Stimulated activated CD4-positive, alpha-beta T cell treated with anti-CD3 and anti-CD28 coated beads, Interleukin-2, amount 100 ng/mL, for 4 hours (primary cell): ENCODE results near the gene PLIN3.
"Not testable (repeated sequence)": the region's sequence is repeated elsewhere in the genome, so short reads cannot be mapped to it uniquely, and the experiment has no call there.

ENCODE experiments used
- DNase-seq: peaks from one replicate; pipeline ENCODE4 v3.0.0-alpha.2; 2020; ENCODE audit warnings: low read depth

Gene PLIN3

DNA sequence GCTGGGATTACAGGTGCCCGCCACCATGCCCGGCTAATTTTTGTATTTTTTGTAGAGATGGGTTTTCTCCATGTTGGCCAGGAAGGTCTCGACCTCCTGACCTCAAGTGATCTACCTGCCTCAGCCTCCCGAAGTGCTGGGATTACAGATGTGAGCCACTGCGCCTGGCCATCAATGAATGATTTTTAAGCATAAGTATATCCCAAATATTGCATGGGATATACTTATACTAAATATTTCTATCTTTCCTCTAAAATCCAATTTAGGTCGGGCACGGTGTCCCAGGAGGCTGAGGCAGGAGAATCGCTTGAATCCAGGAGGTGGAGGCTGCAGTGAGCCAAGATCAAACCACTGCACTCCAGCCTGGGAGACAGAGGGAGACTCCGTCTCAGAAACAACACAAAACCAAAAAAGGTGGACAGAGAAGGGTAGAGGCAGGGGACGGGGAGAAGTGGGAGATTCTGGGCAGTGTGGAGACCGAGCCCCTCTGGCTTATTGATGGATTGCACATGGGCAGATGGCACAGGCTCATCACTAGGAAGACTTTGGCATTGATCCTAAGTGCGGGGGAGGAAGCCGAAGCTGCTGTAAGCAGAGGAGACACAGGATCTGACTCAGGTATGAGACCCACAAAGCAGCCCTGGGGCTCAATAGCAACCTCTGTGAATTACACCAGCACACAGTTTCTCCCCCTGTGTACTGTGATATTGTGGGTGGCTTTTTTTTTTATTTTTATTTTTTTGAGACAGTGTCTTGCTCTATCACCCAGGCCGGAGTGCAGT, 21.8 kb upstream of the PLIN3 start:
- DNase-seq: no peak

DNA sequence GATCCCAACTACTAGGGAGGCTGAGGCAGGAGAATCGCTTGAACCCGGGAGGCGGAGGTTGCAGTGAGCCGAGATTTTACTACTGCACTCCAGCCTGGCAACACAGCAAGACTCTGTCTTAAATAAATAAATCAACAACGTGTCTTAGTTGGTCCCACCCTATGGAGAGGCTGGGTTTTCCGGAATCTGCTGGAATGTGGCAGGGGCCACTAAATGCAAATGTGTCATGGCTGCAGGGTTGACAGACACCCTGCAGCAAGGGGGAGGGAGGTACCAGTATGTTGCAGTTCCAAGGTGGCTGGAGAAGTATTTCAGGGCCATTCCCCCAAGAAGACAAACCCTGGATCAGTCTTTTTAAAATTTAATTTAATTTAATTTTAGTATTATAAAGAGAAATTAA, 20.3 kb upstream of the PLIN3 start:
- not testable (repeated sequence) for DNase-seq

DNA sequence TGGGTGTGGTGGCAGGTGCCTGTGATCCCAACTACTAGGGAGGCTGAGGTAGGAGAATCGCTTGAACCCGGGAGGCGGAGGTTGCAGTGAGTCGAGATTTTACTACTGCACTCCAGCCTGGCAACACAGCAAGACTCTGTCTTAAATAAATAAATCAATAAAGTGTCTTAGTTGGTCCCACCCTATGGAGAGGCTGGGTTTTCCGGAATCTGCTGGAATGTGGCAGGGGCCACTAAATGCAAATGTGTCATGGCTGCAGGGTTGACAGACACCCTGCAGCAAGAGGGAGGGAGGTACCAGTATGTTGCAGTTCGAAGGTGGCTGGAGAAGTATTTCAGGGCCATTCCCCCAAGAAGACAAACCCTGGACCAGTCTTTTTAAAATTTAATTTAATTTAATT, 17.5 kb upstream of the PLIN3 start:
- DNase-seq: not testable (repeated sequence)

DNA sequence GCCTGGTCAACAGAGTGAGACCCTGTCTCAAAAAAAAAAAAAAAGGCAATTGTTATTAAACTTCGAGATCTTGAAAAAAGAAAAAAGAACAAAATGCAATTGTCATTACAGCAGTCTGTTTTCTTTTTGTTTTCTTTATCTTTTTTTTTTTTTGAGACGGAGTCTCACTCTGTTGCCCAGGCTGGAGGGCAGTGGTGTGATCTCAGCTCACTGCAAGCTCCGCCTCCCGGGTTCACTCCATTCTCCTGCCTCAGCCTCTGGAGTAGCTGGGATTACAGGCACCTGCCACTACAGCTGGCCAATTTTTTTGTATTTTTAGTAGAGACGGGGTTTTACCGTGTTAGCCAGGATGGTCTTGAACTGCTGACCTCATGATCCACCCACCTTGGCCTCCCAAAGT, 15.4 kb upstream of the PLIN3 start:
- not testable (repeated sequence) for DNase-seq

DNA sequence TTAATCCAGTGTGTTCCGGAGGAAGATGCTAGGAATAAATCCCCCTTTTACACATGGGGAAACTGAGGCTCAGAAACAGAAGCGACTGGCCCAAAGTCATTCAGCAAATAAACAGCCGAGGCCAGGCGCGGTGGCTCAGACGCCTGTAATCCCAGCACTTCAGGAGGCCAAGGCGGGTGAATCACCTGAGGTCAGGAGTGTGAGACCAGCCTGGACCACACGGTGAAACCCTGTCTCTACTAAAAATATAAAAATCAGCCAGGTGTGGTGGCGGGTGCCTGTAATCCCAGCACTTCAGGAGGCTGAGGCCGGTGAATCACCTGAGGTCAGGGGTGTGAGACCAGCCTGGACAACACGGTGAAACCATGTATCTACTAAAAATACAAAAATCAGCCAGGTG, 11.6 kb upstream of the PLIN3 start:
- no peak for DNase-seq

DNA sequence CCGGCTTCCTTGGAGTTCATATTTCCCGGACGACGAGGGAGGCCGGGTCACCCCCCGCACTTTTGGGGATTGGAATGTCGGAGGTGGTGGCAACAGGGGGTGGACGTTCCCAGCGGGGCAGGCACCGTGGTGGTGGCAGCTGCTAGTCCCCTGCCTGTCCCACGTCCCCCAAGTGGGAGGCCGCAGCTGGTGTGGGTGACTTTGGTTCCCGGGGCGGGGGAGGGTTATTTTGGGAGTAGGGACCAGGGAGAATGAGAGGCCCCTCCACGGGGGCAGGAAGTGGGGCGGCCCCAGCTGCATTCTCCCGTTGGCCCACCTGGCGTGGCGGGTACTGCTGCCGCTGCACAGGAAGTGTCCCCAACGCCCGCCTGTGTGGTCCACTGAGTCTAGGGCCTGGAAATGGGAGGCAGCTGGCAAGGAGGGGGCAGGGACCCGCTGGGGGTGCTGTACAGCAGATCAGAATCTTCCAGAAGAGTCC, 11.1 kb upstream of the PLIN3 start:
- no peak for DNase-seq

DNA sequence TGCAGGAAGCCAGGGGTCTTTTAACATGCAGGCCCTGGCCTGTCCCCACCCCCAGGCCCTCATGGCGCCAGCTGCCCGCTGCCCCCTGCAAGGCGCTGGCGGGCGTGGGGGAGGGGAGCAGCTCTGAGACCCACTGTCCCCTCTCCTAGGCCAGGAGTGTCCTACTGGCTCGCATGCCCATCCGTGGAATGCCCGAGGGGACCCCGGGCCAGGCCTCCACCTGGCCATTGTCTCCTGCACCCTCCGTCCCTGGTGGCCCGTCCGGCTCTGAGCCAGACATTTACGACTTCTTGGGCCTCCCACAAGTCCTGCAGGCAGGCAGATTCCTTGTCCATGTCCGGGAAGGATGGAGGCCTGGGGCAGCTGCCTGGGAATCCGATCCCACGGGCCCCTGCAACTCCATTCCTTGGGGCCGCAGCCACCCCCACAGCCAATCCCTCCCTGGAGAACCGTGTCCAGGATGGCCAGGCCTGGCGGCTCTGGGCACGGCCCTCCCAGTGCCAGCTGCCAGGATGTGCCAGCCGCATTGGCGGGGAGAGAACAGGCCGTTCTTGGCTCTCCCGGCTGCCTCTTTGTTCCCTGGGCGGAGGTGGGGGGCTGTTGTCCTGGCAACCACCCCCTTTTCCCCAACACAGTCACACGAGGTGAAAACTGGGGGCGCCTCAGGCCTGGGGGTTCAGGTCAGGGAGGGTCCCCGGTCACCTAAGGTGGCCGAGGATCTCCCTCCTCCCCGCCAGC, 10.5 kb upstream of the PLIN3 start:
- DNase-seq: no peak

DNA sequence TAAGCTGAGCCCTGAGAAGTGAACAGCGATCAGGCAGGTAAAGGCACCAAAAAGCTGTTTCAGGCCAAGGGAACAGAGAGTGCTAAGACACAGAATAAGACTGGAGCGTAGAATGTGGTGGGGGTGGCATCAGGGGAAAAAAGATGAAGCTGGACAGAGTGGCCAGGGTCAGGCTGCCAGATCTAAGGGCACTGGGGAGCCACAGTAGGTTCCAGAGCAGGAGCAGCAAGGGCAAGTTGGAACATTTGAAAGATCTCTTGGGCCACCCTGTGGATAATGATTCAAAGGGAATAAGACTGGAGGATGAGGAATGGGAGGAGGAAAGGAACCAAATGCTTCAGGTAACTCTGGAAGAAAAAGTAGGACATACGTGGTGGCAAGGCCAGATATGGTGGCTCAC, 6.5 kb upstream of the PLIN3 start:
- DNase-seq: no peak

DNA sequence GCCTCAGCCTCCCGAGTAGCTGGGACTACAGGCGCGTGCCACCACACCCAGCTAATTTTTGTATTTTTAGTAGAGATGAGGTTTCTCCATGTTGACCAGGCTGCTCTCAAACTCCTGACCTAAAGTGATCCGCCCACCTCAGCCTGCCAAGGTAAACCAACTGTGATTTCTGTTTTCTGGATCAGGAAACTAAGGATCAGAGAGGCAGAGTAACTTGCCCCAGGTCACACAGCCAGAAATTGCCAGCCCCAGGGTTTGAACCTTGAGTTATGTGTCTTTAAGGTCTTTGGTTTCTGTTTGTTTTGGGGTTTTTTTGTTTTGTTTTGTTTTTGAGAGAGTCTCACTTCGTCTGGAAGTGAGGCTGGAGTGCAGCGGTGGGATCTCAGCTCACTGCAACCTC, 4.2 kb upstream of the PLIN3 start:
- DNase-seq: no peak

DNA sequence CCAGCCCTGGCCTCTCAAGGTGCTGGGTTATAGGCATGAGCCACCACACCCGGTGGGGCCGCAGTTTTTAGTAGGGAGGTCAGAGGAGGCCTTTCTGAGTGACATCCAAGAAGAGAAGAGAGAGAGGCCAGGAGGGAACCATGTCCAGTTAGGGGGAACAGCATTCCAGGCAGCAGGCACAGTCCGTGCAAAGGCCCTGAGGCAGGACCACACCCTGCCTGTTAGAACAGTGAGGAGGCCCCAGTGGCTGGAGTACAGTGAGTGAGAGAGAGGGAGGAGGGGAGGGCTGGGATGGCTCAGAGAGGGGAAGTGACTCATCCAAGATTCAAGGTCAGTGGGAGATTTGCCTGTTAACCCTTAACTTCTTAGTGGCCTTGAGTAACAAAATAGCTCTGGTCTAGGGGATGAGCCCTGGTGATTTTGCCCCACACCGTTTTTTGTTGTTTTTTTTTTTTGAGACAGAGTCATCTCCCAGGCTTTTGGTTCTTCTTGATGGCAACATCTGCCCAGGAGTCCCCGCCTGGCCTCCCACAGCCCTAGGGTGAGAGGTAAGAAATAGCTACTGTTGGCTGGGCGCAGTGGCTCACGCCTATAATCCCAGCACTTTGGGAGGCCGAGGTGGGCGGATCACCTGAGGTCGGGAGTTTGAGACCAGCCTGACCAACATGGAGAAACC, 2.7 kb upstream of the PLIN3 start:
- DNase-seq: no peak

DNA sequence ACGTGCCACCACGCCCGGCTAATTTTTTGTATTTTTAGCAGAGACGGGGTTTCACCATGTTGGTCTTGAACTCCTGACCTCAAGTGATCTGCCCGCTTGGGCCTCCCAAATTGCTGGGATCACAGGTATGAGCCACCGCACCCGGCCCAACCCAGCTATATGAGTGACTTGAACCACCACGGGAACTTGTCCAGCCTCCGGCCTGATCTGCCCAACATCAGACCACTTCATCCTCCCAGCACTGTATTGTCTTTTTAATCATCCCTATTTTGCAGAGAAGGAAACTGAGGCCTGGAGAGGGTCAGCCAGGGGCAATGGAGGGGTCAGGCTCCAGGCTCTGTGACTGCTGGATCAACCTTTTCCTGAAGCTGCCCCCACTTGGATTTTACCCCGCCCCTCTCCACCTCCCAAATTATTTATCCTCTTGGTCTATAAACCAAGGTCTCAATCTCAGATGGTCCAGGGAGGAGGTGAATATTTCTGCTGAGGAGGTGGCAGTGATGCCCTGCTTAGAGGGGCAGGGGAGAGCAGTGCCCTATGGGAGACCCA, 893 bp upstream of the PLIN3 start:
- DNase-seq: no peak

DNA sequence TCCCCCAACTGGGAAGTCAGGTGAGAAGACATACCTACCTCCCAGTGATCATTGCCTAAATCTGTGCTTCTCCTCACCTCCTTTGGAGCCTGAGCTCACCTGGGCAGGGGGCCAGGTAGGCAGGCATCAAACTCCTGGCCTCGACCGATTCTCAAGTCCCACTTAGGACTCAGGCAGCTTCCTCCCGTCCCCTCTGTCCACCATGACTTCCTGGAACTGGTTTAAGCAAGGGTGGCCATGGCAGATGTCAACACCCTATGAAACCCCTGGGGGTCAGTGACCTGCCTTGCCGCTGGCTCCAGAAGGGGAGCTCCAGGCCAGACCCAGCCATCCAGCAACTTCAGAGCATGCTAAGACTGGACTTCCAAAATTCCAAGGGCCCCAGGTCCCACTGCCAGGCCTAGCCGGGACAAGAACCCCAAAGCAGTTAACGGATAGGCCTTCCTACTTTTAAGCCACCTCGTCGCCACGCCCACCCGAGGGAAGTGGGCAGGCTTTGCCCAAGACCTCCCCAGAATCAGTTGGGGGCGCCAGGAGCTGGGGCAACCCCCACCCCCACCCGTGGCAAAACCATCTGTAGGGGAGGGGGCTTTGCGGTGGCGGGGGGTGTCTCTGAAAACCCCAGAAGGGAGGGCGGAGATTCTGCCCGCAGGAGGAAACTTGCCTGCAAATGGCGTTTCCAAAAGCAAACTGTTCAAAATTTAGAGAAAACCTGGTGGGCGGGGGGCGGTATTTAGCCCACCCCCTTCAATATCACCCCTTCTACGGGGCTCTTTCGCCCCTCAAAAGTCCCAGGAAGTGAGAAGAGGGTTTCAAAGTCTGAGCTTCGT, 657 bp downstream of the PLIN3 start:
- DNase-seq: peak; percentile 58

DNA sequence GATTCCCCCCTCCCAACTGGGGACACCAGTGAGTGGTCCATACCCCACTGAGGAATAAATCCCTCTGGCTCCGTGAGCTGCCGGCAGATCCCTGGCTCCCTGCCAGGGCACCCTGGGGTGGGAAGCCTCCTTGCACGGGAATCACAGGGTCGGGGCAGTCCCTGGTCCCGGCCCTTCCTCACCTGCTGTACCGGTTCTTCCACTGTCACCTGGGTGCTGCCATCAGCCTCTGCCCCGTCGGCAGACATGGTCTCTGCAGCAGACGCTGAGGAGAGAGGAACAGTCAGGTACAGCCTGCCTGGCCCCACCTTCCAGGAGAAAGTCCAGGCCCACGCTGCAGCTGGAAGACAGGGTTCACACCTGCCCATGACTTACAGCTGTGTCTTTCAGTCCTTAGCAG, 6.3 kb downstream of the PLIN3 start:
- DNase-seq: no peak

DNA sequence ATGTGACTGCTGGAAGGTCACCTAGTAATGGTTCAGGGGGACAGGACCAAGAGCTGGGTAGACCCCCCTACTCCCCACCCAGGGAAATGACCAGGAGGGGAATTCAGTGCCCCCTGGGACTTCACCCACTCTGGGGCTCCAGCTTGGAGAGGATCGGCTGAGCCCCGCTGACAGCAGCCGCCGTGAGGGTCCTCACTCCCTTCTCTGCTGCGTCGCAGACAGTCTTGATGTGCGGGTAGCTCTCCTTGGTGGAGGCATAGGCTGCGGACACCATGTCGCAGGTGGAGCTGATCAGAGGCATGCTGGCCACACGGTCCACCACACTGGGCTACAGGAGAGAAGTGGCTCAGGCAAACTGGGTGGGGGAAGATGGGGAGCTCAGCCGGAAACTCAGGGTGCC, 7.8 kb downstream of the PLIN3 start:
- DNase-seq: no peak

DNA sequence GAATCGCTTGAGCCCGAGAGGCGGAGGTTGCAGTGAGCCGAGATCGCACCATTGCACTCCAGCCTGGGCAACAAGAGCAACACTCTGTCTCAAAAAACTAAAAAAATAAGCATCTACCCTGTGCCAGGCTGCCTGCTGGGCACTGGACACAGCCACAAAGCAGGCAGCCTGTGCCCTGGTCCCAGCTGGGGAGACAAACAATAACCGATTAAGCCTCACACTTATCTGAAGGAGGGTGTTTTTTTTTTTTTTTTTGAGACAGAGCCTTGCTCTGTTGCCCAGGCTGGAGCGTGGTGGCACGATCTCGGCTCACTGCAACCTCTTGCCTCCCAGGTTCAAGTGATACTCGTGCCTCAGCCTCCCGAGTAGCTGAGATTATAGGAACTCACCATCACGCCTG, 11.0 kb downstream of the PLIN3 start:
- DNase-seq: not testable (repeated sequence)

DNA sequence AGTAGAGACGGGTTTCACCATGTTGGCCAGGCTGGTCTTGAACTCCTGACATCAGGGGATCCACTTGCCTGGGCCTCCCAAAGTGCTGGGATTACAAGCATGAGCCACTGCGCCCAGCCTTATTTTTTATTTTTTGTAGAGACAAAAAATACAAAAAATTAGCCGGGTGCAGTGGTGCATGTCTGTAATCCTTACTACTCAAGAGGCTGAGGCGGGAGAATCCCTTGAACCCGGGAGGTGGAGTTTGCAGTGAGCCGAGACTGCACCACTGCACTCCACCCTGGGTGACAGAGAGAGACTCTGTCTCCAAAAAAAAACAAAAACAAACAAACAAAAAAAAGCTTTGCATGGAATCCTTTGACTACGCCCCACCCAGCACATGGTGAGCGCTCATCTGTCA, 14.0 kb downstream of the PLIN3 start:
- DNase-seq: not testable (repeated sequence)

DNA sequence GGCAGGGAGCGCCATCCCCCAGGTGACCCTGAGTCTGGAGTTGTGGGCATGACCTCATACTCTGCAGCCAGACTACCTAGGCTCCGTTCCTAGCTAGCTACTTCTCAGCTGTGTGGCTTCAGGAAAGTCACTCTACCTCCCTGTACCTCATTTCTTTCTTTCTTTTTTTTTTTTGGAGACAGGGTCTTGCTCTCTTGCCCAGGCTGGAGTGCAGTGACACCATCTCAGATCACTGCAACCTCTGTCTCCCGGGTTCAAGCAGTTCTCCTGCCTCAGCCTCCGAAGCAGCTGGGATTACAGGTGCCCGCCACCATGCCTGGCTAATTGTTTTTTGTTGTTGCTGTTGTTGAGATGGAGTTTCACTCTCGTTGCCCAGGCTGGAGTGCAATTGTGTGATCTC, 15.0 kb downstream of the PLIN3 start:
- DNase-seq: no peak

DNA sequence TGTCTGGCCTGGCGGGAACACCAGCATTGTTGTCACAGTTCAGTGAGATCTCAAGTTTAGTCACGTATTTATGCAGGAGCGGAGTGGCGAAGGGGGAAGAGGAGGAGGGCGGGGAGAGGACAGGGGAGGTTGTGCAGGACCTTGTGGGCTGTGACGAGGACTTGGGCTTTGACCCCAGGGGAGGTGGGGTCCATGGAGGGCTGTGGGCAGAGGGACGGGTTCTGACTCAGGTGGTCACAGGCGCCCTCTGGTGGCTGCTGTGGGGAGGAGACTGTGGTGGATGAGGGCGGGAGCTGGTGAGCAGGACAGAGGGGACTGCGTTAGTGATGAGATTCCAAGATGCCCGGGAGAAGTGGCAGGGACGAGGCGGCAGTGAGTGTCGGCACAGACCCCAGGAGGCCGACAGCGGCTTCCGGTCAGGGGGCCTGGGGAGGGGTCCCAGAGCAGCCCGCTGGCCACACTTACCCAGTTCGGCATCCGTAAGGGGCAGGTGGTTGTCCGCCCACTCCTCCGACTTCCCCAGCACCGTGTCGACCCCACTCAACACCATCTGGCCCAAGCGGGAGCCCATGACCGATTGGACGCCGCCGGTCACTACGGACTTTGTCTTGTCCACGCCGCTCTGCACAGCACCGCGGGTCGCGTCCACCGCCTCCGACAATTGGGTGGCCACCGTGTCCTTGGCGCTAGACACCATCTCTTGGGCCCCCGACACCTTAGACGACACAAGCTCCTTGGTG, 15.7 kb downstream of the PLIN3 start:
- peak; percentile 64 for DNase-seq

DNA sequence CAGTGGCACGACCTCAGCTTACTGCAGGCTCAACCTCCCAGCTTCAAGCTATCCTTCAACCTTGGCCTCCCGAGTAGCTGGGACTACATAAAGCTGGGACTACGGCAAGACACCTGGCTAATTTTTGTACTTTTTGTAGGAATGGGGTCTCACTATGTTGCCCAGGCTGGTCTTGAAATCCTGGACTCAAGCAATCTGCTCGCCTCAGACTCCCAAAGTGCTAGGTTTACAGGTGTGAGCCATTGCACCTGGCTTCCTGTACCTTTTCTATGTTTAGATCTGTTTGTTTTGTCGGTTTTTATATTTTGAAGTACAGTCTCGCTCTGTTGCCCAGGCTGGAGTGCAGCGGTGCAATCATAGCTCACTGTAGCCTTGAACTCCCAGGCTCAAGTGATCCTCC, 18.4 kb downstream of the PLIN3 start:
- no peak for DNase-seq

DNA sequence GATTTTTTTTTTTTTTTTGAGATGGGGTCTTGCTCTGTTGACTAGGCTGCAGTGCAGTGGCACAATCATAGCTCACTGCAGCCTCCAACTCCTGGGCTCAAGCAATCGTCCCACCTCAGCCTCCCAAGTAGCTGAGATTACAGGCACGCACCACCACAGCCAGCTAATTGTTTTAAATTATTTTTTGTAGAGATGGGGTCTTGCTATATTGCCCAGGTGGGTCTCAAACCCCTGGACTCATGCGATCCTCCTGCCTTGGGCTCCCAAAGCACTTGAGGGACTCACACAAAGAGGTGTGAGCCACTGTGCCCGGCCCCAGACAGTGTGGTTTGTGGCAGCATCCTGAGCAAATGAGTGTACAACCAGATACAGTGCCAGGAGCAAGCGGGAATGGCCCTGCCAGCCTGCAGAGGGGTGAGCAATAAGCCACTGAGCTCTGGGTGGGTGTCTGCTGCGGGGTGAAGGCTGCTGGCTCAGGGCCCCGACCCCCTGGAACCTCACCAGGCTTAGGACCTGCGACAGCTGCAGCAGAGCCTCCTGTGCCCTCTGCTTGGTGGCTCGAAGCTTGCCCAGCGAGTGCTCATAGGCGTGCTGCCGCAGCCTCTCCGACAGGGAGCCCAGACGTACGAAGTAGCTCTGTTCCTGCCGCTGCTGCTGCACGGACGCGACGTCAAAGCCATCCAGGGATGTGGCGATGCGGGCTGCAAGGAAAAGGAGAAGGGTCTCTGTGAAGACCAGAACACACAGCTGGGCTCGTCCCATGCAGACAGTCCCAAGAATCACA, 20.1 kb downstream of the PLIN3 start:
- DNase-seq: no peak
